ENCODE measurements around the gene LDAH. TPM values are rescaled to one million over a fixed set of nuclear protein-coding genes. Genes with fewer than 3 reads are reported as not detected.

LDAH gene
- total RNA-seq, 1 experiment from 2014 or later, result 78.5 TPM

DNA sequence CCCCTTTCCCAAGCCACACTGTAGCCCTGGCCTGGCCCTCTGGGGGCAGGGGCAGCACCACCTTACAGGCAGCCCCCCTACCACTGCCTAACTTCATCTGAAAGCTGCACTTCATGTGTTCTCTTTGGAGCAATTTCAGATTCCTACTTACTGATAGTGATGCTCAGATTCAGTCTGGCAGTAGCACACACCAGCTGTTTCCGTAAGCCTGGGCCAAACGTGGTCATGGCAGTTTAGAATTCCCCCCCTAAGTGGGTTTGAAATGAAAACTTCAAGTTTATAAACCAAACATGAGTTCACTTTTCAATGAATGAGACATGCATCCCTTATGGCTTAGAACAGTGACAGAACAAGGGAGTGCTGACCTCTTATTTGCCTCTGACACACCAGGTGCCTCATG, 126.5 kb downstream of the LDAH start:
- no peak overlapping the region for H3K9ac ChIP-seq (ENCODE audit: low read length)
- 0 out of 2 replicates have a peak, but pooled peaks cover 3% of the 10 kb centered on the region for H3K79me2 ChIP-seq (ENCODE audit: low read length)
- H3K9me3 ChIP-seq (ENCODE audit: low read length), result no peaks in the 10 kb centered on the region
- DNase-seq, result no peak
- no peak overlapping the region for H3K4me2 ChIP-seq (ENCODE audit: low read depth, low read length, poor library complexity, severe bottlenecking)
- no peaks in the 10 kb centered on the region for H3K36me3 ChIP-seq (ENCODE audit: insufficient read depth, low read length)
- no peaks in the 10 kb centered on the region for H4K20me1 ChIP-seq (ENCODE audit: insufficient read depth, low read depth, low read length)
- no peak overlapping the region for H3K27ac ChIP-seq (ENCODE audit: low read length)
- H3K4me3 ChIP-seq (ENCODE audit: low read length), result no peak overlapping the region
- H3K4me1 ChIP-seq (ENCODE audit: low read length), result peaks cover 5% of the 10 kb centered on the region; the same call in 1 of the 2 replicates
- no peaks in the 10 kb centered on the region for H3K9me2 ChIP-seq (replicated peaks; ENCODE audit: insufficient read depth, low read length)
- H3K27me3 ChIP-seq (ENCODE audit: low read length), result no peaks in the 10 kb centered on the region
- no peak overlapping the region for H2AFZ ChIP-seq (ENCODE audit: low read length)

- Histone ChIP-seq H3K9me2 (replicated peaks; ENCODE audit: insufficient read depth, low read length) (no peaks in the 10 kb centered on the region), H3K4me1 (ENCODE audit: low read length) (peaks cover 5% of the 10 kb centered on the region; the same call in 1 of the 2 replicates), H3K79me2 (ENCODE audit: low read length) (no peaks in the 10 kb centered on the region), H3K9me3 (ENCODE audit: low read length) (no peaks in the 10 kb centered on the region), H2AFZ (ENCODE audit: low read length) (no peak overlapping the region), H3K27me3 (ENCODE audit: low read length) (no peaks in the 10 kb centered on the region), H3K36me3 (ENCODE audit: insufficient read depth, low read length) (no peaks in the 10 kb centered on the region), H4K20me1 (ENCODE audit: insufficient read depth, low read depth, low read length) (no peaks in the 10 kb centered on the region), H3K4me2 (ENCODE audit: low read depth, low read length, poor library complexity, severe bottlenecking) (no peak overlapping the region), H3K4me3 (ENCODE audit: low read length) (no peak overlapping the region), H3K27ac (ENCODE audit: low read length) (no peak overlapping the region), H3K9ac (ENCODE audit: low read length) (no peak overlapping the region)
- DNase-seq, result no peak
These were observed 129.6 kb downstream of the LDAH start for GRCh38 chr2:20693317-20693716.

- H3K79me2 ChIP-seq (ENCODE audit: low read length), result no peaks in the 10 kb centered on the region
- no peaks in the 10 kb centered on the region for H3K9me3 ChIP-seq (ENCODE audit: low read length)
- H3K4me2 ChIP-seq (ENCODE audit: low read depth, low read length, poor library complexity, severe bottlenecking), result no peak overlapping the region
- H3K9me2 ChIP-seq (replicated peaks; ENCODE audit: insufficient read depth, low read length), result no peaks in the 10 kb centered on the region
- H2AFZ ChIP-seq (ENCODE audit: low read length), result no peak overlapping the region
- no peaks in the 10 kb centered on the region for H3K36me3 ChIP-seq (ENCODE audit: insufficient read depth, low read length)
- H3K27ac ChIP-seq (ENCODE audit: low read length), result no peak overlapping the region
- no peak overlapping the region for H3K4me3 ChIP-seq (ENCODE audit: low read length)
- H4K20me1 ChIP-seq (ENCODE audit: insufficient read depth, low read depth, low read length), result no peaks in the 10 kb centered on the region
- peaks cover 5% of the 10 kb centered on the region; the same call in 1 of the 2 replicates for H3K4me1 ChIP-seq (ENCODE audit: low read length)
- no peak for DNase-seq
- H3K9ac ChIP-seq (ENCODE audit: low read length), result no peak overlapping the region
- no peaks in the 10 kb centered on the region for H3K27me3 ChIP-seq (ENCODE audit: low read length)
These were observed 130.8 kb downstream of the LDAH start for GRCh38 chr2:20692081-20692480.

- Histone ChIP-seq H3K9me2 (replicated peaks; ENCODE audit: insufficient read depth, low read length) (no peaks in the 10 kb centered on the region), H3K4me2 (ENCODE audit: low read depth, low read length, poor library complexity, severe bottlenecking) (no peak overlapping the region)
These were observed 131.7 kb downstream of the LDAH start for GRCh38 chr2:20691076-20691734.

GRCh38 chr2:20689428-20690264, 133.3 kb downstream of the LDAH start:
- Histone ChIP-seq H3K9me2 (replicated peaks; ENCODE audit: insufficient read depth, low read length) (no peaks in the 10 kb centered on the region), H4K20me1 (ENCODE audit: insufficient read depth, low read depth, low read length) (no peaks in the 10 kb centered on the region), H3K4me3 (ENCODE audit: low read length) (no peak overlapping the region), H3K4me2 (ENCODE audit: low read depth, low read length, poor library complexity, severe bottlenecking) (no peak overlapping the region), H3K79me2 (ENCODE audit: low read length) (no peaks in the 10 kb centered on the region), H3K9ac (ENCODE audit: low read length) (no peak overlapping the region), H2AFZ (ENCODE audit: low read length) (no peak overlapping the region), H3K36me3 (ENCODE audit: insufficient read depth, low read length) (peaks cover 7% of the 10 kb centered on the region; the same call in 1 of the 2 replicates), H3K9me3 (ENCODE audit: low read length) (no peaks in the 10 kb centered on the region), H3K4me1 (ENCODE audit: low read length) (no peaks in the 10 kb centered on the region), H3K27me3 (ENCODE audit: low read length) (no peaks in the 10 kb centered on the region), H3K27ac (ENCODE audit: low read length) (no peak overlapping the region)
- no peak for DNase-seq

More at GRCh38 chr2:20691076-20691734, 131.7 kb downstream of the LDAH start:
- H3K9ac ChIP-seq (ENCODE audit: low read length), result no peak overlapping the region
- H3K79me2 ChIP-seq (ENCODE audit: low read length), result no peaks in the 10 kb centered on the region
- no peak for DNase-seq
- peaks cover 5% of the 10 kb centered on the region; the same call in 1 of the 2 replicates for H3K4me1 ChIP-seq (ENCODE audit: low read length)
- H4K20me1 ChIP-seq (ENCODE audit: insufficient read depth, low read depth, low read length), result no peaks in the 10 kb centered on the region
- no peaks in the 10 kb centered on the region for H3K36me3 ChIP-seq (ENCODE audit: insufficient read depth, low read length)
- H3K9me3 ChIP-seq (ENCODE audit: low read length), result no peaks in the 10 kb centered on the region
- H3K27ac ChIP-seq (ENCODE audit: low read length), result no peak overlapping the region
- no peak overlapping the region for H3K4me3 ChIP-seq (ENCODE audit: low read length)
- no peaks in the 10 kb centered on the region for H3K27me3 ChIP-seq (ENCODE audit: low read length)
- no peak overlapping the region for H2AFZ ChIP-seq (ENCODE audit: low read length)

- Histone ChIP-seq H3K27ac (ENCODE audit: low read length) (no peak overlapping the region), H3K9ac (ENCODE audit: low read length) (no peak overlapping the region), H3K9me3 (ENCODE audit: low read length) (no peaks in the 10 kb centered on the region), H3K79me2 (ENCODE audit: low read length) (no peaks in the 10 kb centered on the region), H3K4me1 (ENCODE audit: low read length) (no peaks in the 10 kb centered on the region), H3K4me3 (ENCODE audit: low read length) (no peak overlapping the region), H3K27me3 (ENCODE audit: low read length) (no peaks in the 10 kb centered on the region), H3K9me2 (replicated peaks; ENCODE audit: insufficient read depth, low read length) (no peaks in the 10 kb centered on the region), H4K20me1 (ENCODE audit: insufficient read depth, low read depth, low read length) (no peaks in the 10 kb centered on the region), H2AFZ (ENCODE audit: low read length) (no peak overlapping the region), H3K36me3 (ENCODE audit: insufficient read depth, low read length) (peaks cover 7% of the 10 kb centered on the region; the same call in 1 of the 2 replicates), H3K4me2 (ENCODE audit: low read depth, low read length, poor library complexity, severe bottlenecking) (no peak overlapping the region)
- DNase-seq, result no peak
These were observed 135.6 kb downstream of the LDAH start for GRCh38 chr2:20687260-20687832.

DNA sequence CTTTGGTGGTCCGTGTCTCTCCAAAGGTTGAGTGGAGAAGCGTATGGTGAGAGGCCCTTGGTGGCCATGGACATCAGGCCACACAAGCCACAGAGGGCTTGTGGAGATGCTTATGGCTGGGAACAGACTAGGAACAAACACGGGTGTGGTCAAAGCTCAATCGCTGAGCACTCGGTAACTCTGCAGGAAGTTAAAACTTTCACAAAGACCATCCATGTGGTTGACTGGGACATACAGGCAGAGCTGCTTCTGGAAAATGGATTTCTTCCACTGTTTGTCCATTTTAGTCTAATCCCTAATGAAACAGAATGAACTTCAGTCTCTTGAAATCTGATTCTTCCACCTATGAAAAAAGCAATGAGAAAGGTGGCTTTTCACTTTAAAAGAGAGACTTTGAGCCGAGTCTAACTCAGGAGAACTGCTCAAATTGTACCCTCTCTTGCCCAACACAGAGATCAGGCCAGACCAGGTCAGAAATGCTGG, 138.3 kb downstream of the LDAH start:
- Histone ChIP-seq H3K4me2 (ENCODE audit: low read depth, low read length, poor library complexity, severe bottlenecking) (no peak overlapping the region), H3K9me3 (ENCODE audit: low read length) (no peaks in the 10 kb centered on the region), H2AFZ (ENCODE audit: low read length) (no peak overlapping the region)

More for the DNA sequence above, 138.3 kb downstream of the LDAH start:
- Histone ChIP-seq H3K36me3 (ENCODE audit: insufficient read depth, low read length) (peaks cover 7% of the 10 kb centered on the region; the same call in 1 of the 2 replicates), H3K9ac (ENCODE audit: low read length) (no peak overlapping the region), H3K79me2 (ENCODE audit: low read length) (no peaks in the 10 kb centered on the region), H3K27me3 (ENCODE audit: low read length) (no peaks in the 10 kb centered on the region), H3K9me2 (replicated peaks; ENCODE audit: insufficient read depth, low read length) (no peaks in the 10 kb centered on the region), H3K27ac (ENCODE audit: low read length) (no peak overlapping the region), H3K4me1 (ENCODE audit: low read length) (no peaks in the 10 kb centered on the region), H4K20me1 (ENCODE audit: insufficient read depth, low read depth, low read length) (no peaks in the 10 kb centered on the region), H3K4me3 (ENCODE audit: low read length) (no peak overlapping the region)
- DNase-seq, result no peak

Measured in Karpas-422 (cell line).